Right ventricle myocardium inferior (tissue), 1 donor: ENCODE results near the gene NME7. TPM values are rescaled to one million over a fixed set of nuclear protein-coding genes. Genes with fewer than 3 reads are reported as not detected.
"Not testable (repeated sequence)": the region's sequence is repeated elsewhere in the genome, so short reads cannot be mapped to it uniquely, and the experiment has no call there.

Source experiments
- ATAC-seq: fragments of 200-7000 bp; cut with Tn5 transposase; one replicate; pipeline ENCODE4 v1.9.1; 2020; ENCODE audit warnings: mild to moderate bottlenecking, moderate library complexity
- DNase-seq: peaks from one replicate; pipeline ENCODE4 v3.0.0; 2021; ENCODE audit errors: missing footprints
- intact Hi-C: fragments of 100-400 bp; cut with DNase I; formaldehyde crosslinking; loops from one replicate; pipeline ENCODE4 v1.11.0; 2022
- total RNA-seq: library from RNA; stranded (reverse); fragmentation: NEBNext Ultra II Directional; extraction: Animal tissue kit (Norgen Biotek cat#: 25700); gene quantifications from one replicate; pipeline ENCODE4 v1.2.1, GENCODE V29; 2021
- donor health status: DM: no; HTN: yes; CAD: no; lungs with severe emphysema.

Gene NME7
- total RNA-seq, 1 donor from 2014 or later, result 10.1 TPM

DNA sequence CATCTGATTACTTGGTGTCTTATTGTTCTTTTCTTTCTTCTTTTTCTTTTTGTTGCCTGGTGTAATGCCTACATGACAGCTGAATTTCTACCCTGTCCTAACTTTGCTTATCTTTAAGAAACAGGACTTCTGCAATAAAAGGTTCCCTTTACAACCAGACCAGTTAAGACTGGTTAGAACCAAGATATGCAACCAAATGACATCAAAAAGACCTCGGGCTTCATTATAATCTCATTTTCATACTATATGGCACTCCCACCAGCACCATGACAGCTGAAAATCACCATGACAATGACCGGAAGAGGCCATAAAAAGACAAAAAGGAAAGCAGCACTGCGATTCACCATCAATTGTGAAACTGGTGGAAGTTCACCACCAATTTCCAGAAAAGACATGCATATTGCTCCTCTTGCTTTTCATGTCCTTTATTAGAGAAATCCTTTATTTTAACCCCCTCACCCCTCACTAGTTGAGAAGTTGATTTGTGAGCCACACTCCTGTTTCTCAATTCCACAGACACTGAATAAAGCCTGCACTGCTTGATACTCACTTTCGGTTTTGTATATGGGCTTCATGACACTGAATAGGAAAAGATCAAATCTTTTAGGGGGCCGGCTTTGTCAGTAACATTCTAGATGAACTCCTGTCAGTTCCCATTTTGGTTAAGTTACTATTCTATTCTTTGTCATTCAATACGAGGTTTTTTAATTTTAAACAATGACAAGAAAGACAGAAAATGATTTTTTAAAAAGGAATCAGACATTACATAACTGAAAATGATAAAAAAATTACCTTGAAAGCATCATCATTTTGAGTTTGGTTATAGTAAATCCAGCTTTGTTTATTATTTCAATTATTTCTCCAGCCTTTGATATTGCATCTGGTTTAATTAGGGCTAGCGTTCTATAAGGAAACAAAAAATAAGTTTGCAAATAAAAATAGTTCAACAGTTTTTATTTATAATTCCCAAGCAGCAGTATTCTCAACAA, 58.1 kb downstream of the NME7 start:
- intact Hi-C loops, result no loop called here
- DNase-seq (no peak), ATAC-seq (no peak)

DNA sequence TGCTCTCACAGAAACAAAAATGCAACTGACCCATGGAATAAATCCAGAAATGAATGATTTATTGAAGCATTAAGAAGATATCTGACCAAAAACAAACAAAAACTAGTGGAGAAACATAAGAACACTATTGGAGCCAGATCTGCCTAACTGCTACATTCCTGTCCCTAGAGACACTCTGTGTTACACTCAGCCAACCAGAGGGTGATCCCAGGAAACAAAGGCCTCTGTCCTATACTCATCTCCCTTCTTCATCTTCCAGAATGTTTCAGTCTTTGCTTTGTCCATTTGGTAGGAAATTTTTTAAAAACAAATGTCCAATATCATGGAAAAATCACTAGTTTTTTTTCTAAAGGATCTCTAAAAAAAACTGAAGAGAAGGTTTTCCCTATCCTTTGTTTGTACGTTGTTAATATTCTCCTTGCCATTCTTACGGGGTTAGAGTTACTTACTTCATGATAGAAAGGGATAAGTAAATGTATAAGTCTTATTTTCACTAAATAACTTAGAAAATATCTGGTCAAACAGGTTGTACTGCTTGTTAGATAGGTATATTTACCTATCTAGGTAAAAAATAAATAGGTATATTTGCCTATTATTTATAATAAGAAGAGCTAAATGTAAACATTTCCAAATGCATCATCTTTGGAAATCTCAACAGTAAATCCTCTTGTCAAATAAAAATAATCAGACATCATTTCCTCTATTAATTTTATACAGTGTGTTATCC, 59.1 kb downstream of the NME7 start:
- intact Hi-C loops, result no loop called here
- no peak for ATAC-seq

DNA sequence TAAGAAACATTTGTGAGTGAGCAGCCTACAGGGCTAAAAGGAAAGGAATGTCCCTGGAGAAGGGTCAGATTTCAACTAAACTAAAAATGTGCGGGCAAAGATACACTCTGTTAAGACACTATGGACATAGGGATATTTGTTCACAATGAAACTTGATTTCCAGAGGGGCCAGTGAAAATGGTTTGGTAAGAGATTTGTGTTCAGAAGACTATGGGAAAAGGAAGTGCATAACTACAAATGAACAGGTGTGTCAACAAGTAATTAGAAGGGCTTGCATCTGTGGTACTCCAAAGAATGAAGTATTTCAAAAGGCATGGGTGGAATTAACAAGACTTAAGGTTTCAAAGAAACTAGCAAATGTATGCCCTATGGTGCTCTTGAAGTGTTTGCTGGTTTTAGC, 60.4 kb downstream of the NME7 start:
- intact Hi-C loops, result no loop called here
- ATAC-seq (no peak), DNase-seq (no peak)

More for the DNA sequence above, 59.1 kb downstream of the NME7 start:
- DNase-seq, result no peak

DNA sequence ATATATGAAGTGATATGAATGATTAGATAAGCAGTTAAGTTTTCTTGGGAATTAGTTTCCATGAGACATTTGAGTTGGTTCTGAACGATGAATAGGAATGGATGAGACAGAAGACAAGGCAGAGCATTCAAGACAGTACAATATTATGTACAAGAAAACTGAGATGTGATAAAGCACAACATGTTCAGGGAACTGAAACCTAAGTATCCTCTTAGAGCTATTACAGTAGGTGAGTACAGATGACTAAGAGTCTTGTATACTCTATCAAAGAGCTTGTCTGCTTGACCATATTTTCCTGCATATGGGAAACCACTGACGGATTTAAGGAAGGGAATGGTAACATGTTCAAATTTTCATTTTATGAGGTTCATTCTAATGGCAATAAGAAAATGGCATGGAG, 61.6 kb downstream of the NME7 start:
- no peak for ATAC-seq
- DNase-seq, result no peak
- intact Hi-C loops, result no loop called here

DNA sequence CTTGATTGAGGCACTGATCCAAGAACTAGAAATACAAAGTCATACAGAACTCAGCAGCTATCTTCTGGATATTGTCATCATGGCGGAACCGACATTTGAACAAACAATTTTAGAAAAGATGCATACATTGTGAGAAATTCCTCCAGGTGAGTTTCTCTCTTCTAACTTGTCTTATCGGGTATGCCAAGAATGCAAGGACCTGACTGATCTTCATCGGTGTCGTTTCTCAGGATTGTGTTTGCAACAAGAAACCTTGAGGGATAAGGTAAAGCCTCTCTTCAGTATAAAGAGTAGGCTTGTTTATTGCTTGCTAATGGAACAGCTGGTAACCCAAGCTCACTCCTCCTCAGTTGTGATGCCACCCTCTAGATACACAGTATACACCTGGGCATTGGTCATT, 62.2 kb downstream of the NME7 start:
- intact Hi-C loops, result no loop called here
- DNase-seq (no peak), ATAC-seq (no peak)

DNA sequence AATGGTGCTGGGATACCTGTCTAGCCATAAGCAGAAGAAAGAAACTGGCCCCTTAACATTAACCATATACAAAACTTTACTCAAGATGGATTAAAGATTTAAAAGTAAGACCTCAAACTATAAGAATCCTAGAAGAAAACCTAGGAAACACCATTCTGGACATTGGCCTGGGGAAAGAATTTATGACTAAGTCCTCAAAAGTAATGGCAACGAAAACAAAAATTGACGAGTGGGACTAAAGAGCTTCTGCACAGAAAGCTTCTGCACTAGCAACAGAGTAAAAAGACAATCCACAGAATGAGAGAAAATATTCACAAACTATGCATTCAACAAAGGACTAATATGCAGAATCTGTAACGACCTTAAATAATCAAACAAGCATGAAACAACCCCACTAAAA, 66.7 kb downstream of the NME7 start:
- intact Hi-C loops, result no loop called here
- ATAC-seq, result no peak

DNA sequence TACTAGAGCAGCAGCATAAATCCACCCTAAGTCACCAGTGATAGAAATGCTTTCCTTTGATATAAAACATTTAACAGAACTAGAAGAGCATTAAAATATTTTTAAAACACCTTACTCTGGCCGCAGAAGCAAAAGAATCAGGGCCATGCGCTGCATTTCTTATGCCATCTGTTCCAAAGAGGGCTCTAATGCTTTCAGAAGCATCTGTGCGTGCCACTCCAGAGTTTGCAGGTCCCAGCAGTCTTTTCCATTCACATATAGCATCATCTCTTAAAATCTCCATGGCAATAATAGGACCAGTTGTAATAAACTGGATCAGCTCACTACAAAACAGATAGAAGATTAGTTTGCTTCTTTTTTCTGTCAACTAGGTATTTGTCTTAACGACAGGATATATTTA, 69.2 kb downstream of the NME7 start:
- intact Hi-C loops, result no loop called here
- ATAC-seq (no peak), DNase-seq (no peak)

More for the DNA sequence above, 66.7 kb downstream of the NME7 start:
- no peak for DNase-seq

DNA sequence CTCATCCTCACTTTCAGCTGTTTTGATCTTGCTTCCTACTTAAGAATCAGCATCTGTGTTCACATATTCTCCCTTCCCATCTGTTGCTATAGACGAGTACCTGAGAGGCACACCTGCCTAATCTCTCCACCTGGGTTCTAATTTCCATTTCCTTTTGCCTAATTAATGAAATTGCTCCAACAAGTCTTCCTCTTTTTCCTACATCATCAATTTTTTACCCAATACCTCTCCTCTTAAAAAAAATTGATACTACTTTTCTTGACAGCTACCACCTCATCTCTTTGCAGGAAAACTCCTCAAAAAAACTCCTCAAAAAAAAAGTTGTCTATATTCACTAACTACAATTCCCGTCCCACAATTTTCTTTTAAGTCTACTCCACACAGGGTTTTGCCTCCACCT, 71.8 kb downstream of the NME7 start:
- intact Hi-C loops, result no loop called here
- no peak for ATAC-seq
- no peak for DNase-seq

DNA sequence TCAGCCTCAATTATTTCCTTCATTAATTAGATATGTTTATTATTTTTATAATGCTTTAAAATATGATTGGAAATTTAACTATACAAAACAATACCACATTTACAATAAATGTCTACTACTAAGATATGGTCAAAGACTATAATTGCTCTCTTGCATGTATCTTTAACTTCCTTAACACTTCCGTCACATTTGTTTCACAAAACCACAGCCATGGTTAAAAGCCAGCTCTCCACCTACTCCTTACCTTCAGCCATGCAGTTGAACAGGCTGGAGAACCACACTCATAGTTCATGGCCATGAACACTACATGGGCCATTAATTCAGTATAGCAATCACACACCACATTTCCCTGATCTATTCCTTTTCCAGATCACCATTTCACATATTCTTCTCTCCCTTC, 72.2 kb downstream of the NME7 start:
- DNase-seq (no peak), ATAC-seq (no peak)
- intact Hi-C loops, result no loop called here

DNA sequence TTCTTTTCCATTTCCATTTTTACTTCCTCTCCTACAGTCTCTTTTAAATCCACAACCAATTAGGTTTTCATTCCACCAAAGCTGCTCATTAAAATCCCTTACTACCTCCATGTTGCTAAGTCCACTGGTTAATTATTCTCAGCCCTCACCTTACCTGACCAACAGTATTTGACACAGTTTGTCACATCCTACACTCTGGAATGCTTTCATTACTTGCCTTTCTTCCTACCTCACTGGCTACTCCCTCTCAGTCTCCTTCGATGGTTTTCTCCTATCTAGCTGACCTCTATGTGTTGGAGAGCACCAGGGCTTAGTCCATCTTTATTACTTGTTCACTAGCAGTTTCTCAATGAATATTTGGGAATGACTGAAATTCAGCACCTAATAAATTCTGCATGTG, 78.6 kb downstream of the NME7 start:
- no peak for ATAC-seq
- intact Hi-C loops, result no loop called here
- DNase-seq, result no peak

DNA sequence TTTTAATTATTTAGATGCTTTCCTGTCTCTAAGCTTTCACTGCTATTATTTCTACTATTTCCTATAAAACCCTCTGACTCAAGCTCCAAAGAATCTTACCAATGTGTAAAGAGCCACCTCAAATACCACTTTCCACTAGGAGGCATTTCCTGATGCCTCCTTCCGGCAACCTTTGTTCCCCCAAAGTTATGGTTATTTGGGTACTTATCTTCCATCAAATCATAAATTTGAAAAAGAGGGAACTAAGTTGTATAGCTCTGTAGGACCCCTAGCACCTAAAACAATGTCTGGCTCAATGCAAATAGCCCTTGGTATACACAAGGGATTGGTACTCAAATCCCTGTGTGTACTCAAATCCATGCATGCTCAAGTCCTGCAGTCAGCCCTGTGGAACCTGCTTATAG, 79.6 kb downstream of the NME7 start:
- ATAC-seq, result no peak
- DNase-seq, result no peak
- intact Hi-C loops, result no loop called here

DNA sequence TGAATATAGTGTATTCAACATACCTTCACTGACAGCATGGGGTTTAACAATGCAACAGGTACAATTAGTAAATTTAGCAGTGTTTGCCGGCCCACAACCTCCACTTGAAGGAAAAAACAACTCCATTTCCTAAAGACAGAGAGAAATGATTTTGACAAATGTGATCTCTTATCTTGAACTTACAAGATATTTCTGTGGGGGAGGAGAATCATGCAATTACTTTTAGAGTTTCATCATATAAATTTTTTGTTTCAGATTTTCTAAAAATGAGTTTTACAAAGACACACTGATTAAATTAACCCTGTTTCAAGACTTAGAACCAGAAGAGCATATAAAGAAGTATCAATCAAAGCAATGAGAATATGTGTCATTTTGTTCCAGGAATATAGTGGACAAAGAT, 80.3 kb downstream of the NME7 start:
- ATAC-seq (no peak), DNase-seq (no peak)
- intact Hi-C loops, result no loop called here

DNA sequence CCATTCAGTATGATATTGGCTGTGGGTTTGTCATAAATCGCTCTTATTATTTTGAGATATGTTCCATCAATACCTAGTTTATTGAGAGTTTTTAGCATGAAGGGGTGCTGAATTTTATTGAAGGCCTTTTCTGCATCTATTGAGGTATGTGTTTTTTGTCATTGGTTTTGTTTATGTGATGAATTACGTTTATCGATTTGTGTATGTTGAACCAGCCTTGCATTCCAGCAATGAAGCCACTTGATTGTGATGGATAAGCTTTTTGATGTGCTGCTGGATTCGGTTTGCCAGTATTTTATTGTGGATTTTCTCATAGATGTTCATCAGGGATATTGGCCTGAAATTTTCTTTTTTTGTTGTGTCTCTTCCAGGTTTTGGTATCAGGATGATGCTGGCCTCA, 86.0 kb downstream of the NME7 start:
- ATAC-seq, intact Hi-C loops, DNase-seq: not testable (repeated sequence)

DNA sequence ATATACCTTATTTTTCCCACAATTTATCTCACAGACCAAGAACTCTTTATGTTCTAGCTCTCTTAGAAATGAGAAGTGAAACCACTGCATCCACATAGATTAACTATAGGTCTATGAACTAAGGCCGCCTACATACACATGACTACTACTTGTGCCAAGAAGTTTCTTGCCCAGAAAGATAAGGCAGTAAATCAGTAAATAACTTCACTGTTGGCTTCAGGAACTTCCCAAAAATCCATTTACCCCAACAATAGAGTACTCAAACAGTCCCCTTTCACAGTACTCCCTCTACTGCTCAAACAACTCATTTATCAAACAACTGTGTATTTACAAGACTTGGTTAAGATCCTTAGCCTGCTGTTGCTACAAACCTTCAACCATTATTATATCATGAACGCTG, 96.5 kb downstream of the NME7 start:
- ATAC-seq (no peak), DNase-seq (no peak)
- intact Hi-C loops, result no loop called here

DNA sequence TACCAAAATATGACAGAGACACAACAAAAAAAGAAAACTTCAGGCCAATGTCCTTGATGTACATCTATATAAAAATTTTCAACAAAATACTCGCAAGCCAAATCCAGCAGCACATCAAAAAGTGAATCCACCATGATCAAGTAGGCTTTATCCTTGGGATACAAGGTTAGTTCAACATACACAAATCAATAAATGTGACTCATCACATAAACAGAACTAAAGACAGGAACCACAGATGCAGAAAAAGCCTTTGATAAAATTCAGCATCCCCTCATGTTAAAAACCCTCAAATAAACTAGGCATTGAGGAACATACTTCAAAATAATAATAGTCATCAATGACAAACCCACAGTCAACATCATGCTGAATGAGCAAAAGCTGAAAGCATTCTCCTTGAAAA, 101.5 kb downstream of the NME7 start:
- intact Hi-C loops, result loop anchor here (5.0 kb wide), 1 partner anchor 664 kb away; no protein-coding TSS in a partner anchor
- no peak for DNase-seq
- no peak for ATAC-seq

DNA sequence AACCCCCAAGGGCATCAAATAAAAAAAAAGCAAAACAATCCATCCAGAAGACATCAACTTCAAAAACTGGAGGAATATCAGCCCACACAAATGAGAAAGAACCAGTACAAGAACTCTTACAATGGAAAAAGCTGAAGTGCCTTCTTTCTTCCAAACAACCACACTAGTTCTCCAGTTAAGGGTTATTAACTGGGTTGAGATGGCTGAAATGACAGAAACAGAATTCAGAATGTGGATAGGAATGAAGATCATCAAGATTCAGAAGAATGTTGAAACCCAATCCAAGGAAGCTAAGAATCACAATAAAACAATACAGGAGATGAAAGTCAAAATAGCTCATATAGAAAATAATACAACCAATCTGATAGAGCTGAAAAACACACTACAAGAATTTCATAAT, 104.5 kb downstream of the NME7 start:
- DNase-seq (no peak), ATAC-seq (no peak)
- intact Hi-C loops, result no loop called here

DNA sequence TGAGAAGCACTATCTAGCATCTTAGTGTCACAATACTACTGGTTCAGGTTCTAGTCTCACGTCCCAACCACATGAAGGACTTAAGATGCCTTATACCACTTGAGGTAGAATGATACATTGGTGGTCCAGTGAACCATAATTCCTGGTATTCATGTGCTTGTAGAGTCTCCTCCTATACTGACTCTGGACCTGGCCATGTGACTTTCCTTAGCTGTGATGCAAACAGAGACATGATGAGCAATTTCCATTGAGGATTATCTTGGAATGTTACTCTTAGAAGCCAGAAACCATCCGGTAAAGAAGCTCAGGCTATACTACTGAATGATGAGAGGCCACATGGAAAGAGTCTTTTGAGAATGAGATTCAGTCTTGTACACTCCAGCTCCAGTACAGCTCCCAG, 105.7 kb downstream of the NME7 start:
- intact Hi-C loops, result no loop called here
- ATAC-seq (no peak), DNase-seq (no peak)

DNA sequence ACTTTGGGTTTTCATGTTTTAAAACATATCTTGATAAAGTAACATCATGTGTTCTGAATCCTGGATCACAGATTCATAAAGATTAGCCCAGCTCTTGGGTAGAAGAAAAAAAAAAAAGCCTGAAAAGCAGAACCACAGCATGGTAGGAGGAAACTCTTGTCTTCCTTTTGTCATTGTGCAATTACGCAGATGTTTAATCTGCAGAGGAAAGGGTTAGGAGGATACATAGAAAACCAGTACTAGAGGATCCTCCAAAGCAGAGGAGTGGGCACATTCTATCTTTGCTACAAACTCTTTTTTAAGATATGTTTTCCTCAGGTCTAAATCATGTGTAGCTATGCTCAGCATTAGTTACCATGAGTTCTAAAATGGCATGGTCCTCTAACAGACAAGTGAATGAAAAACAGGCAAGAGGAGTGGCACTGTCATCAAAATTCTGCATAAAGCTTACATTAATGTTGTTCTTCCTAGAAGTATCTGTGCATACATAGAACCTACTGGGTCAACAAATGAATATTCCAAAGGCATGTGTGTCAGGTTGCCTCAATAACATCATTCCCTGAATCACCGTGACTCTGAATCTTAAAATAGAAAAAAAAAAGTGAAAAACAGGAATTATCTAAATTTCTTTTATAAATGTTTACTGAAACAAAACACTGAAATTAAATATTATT, 107.0 kb downstream of the NME7 start:
- DNase-seq, result no peak
- ATAC-seq, result peak; percentile 31
- intact Hi-C loops, result no loop called here

DNA sequence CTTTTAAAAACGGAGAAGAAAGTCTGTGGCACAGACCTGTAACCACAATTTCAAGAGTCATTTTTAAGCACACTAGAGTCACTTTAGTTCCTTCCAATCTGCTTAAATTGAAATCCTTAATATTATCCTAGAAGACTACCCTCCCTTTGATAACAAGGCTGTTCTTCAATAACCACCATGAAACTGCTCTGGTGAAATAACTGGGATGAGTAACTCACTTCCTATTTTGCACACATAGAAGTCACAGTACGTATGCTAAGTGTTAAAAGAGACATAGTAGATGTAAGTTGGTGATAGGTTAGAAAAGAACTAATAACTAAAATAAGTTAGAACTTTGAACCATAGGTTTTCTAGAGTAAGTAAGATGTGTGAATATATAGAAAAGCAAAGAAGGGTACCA, 107.8 kb downstream of the NME7 start:
- ATAC-seq (no peak), DNase-seq (no peak)
- intact Hi-C loops, result no loop called here

DNA sequence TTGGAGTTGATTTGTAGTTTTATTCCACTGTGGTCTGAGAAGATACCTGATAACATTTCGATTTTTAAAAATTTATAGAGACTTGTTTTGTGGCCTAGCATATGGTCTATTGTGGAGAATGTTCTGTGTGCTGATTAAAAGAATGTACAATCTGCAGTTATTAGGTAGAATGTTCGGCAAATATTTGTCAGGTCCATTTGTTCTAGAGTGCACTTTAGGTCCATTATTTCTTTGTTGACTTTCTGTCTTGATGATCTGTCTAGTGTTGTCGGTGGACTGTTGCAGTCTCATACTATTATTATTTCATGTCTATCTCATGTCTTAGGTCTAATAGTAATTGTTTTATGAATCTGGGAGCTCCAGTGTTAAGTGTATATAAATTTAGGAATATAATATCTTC, 116.8 kb downstream of the NME7 start:
- ATAC-seq (no peak), DNase-seq (no peak)
- intact Hi-C loops, result no loop called here
